Testis (tissue), 2 donors: ENCODE data around the gene PLCZ1.

Experiments used
- CTCF ChIP-seq, 3 experiments: fragments of 450-650 bp in 2 of 3; fragments of 200-600 bp in 1 of 3; sonication (generic) in 1 of 3; IDR thresholded peaks; one replicate each; pipeline ENCODE4 v1.5.1; 2016 to 2019; ENCODE audit warnings: antibody characterized with exemption in 3 of 3, mild to moderate bottlenecking in 2 of 3, moderate library complexity in 1 of 3
- POLR2A ChIP-seq: fragments of 450-650 bp; IDR thresholded peaks from one replicate; pipeline ENCODE4 v1.6.1; 2017; ENCODE audit warnings: antibody characterized with exemption, mild to moderate bottlenecking, moderate library complexity

GRCh38 chr12:18651525-18651924 lies 86.3 kb downstream of the PLCZ1 start:
- TF ChIP-seq CTCF (IDR thresholded peaks at IDR 0.05) (no peak), POLR2A (no peak)
